GM12878 (cell line): ENCODE results near the gene ZNF407. TPM values are rescaled to one million over a fixed set of nuclear protein-coding genes. Genes with fewer than 3 reads are reported as not detected.

Experiments
- ATAC-seq: fragments of 200-7000 bp; cut with Tn5 transposase; 3 replicates; pipeline ENCODE4 v1.9.1; 2020; ENCODE audit warnings: mild to moderate bottlenecking, moderate library complexity
- BruUV-seq: library from RNA; stranded (reverse); fragments of 400-500 nt; replicated peaks from 2 replicates; lab custom pipeline; 2021; lab: Mats Ljungman, UMichigan
- CTCF ChIA-PET: fragments of 300-600 bp; sonication (Branson Sonifier 250); formaldehyde crosslinking; extraction: SDS; loops from one replicate; lab custom pipeline; 2021; ENCODE audit warnings: inconsistent platforms; lab: Yijun Ruan, JAX
- POLR2A ChIA-PET: fragments of 350-600 bp; formaldehyde crosslinking; extraction: SDS; loops from one replicate; lab custom pipeline; 2021; ENCODE audit warnings: inconsistent platforms; lab: Charles Lee
- RAD21 ChIA-PET: fragments of 300-600 bp; sonication (Branson Sonifier 250); formaldehyde crosslinking; loops from one replicate; lab custom pipeline; 2023; ENCODE audit warnings: antibody characterized with exemption; ENCODE audit not compliant: unreplicated experiment; lab: Charles Lee
- SMC1A ChIA-PET: fragments of 300-600 bp; sonication (Branson Sonifier 250); formaldehyde crosslinking; loops from one replicate; lab custom pipeline; 2023; ENCODE audit not compliant: unreplicated experiment, uncharacterized antibody; lab: Charles Lee
- DNase-seq: peaks from one replicate; pipeline ENCODE4 v3.0.0-alpha.2; 2011; ENCODE audit warnings: low read depth, low spot score
- FAIRE-seq: peaks from 3 replicates; lab custom pipeline; 2011; peaks lifted over from hg19 to GRCh38; lab: Jason Lieb, UNC
- H2AFZ ChIP-seq: 2 replicates; pipeline ENCODE4 v1.6.0; 2011; ENCODE audit warnings: low read depth, low read length, control low read depth; ENCODE audit not compliant: control insufficient read depth
- H3K27ac ChIP-seq: 2 replicates; pipeline ENCODE4 v1.5.1; 2011; ENCODE audit warnings: control low read depth; ENCODE audit not compliant: control insufficient read depth, insufficient read depth
- H3K27me3 ChIP-seq, 2 experiments: replicated peaks in 1 of 2; 2 replicates each; pipeline versions ENCODE4 v1.6.0 to v1.6.1; 2011; ENCODE audit warnings: low read length in 1 of 2; ENCODE audit not compliant: control insufficient read depth in 2 of 2, insufficient read depth in 2 of 2
- H3K36me3 ChIP-seq, 2 experiments: 2 replicates each; pipeline ENCODE4 v1.5.1; 2011; ENCODE audit warnings: low read length in 1 of 2; ENCODE audit not compliant: control insufficient read depth in 2 of 2, insufficient read depth in 2 of 2
- H3K4me1 ChIP-seq: 2 replicates; pipeline ENCODE4 v1.6.1; 2011; ENCODE audit warnings: mild to moderate bottlenecking, low read length, moderate library complexity, mixed read lengths; ENCODE audit not compliant: control insufficient read depth, insufficient read depth
- H3K4me2 ChIP-seq: 2 replicates; pipeline ENCODE4 v1.6.0; 2011; ENCODE audit warnings: control low read depth; ENCODE audit not compliant: control insufficient read depth, insufficient read depth
- H3K4me3 ChIP-seq: fragments of 200-600 bp; sonication (generic); 2 replicates; pipeline ENCODE4 v1.5.1; 2016
- H3K79me2 ChIP-seq: 2 replicates; pipeline ENCODE4 v1.6.0; 2011; ENCODE audit warnings: low read length; ENCODE audit not compliant: control insufficient read depth, insufficient read depth
- H3K9ac ChIP-seq: 2 replicates; pipeline ENCODE4 v1.8.0; 2011; ENCODE audit warnings: low read length, control low read depth, mixed read lengths; ENCODE audit not compliant: control insufficient read depth, insufficient read depth
- H3K9me3 ChIP-seq: replicated peaks from 3 replicates; pipeline ENCODE4 v1.5.1; 2011; ENCODE audit warnings: mild to moderate bottlenecking, low read length; ENCODE audit not compliant: control insufficient read depth, insufficient read depth
- H4K20me1 ChIP-seq: 2 replicates; pipeline ENCODE4 v1.6.0; 2011; ENCODE audit not compliant: control insufficient read depth, insufficient read depth
- HCFC1 ChIP-seq: fragments of 150-350 bp; IDR thresholded peaks from 2 replicates; pipeline ENCODE4 v1.6.1; 2014; ENCODE audit warnings: low read length
- JUND ChIP-seq: IDR thresholded peaks from 2 replicates; pipeline ENCODE4 v1.6.1; 2012; ENCODE audit warnings: low read depth, mild to moderate bottlenecking, low read length, improper control_type of control experiment, moderate library complexity
- NFXL1 ChIP-seq: fragments of 450-650 bp; IDR thresholded peaks from 2 replicates; pipeline ENCODE4 v1.6.1; 2017; ENCODE audit warnings: antibody characterized with exemption, mild to moderate bottlenecking, borderline replicate concordance
- PAX5 ChIP-seq: IDR thresholded peaks from 2 replicates; pipeline ENCODE4 v1.6.1; 2011; ENCODE audit warnings: low read depth, low read length, borderline replicate concordance
- SMARCA5 ChIP-seq: fragments of 450-650 bp; IDR thresholded peaks from 2 replicates; pipeline ENCODE4 v1.6.1; 2017; ENCODE audit warnings: mild to moderate bottlenecking
- ZNF592 ChIP-seq: fragments of 450-650 bp; IDR thresholded peaks from 2 replicates; pipeline ENCODE4 v1.6.1; 2017; ENCODE audit warnings: mild to moderate bottlenecking, moderate library complexity
- WGBS: methylation state at CpG from one replicate; pipeline ENCODE4 v1.1.6; 2016; ENCODE audit warnings: low lambda C conversion rate; ENCODE audit not compliant: insufficient replicate concordance, insufficient coverage; ENCODE audit errors: missing lambda C conversion rate; 5-methylcytosine and 5-hydroxymethylcytosine counted together
- in situ Hi-C: fragments of 300-500 bp; cut with MboI; formaldehyde crosslinking; loops from 9 replicates; pipeline ENCODE4 v1.14.3; 2018; ENCODE audit warnings: mixed read lengths
- intact Hi-C: fragments of 100-400 bp; cut with micrococcal nuclease; formaldehyde crosslinking; loops from one replicate; pipeline ENCODE4 v1.14.2; 2022; ENCODE audit not compliant: unreplicated experiment
- polyA plus RNA-seq, 11 experiments: library from polyadenylated mRNA; depleted of rRNA in 4 of 11; unstranded in 6 of 11; stranded (reverse) in 5 of 11; fragments of >200 nt; fragmentation: Nextera tagmentation in 4 of 11; fragmentation: Illumina TruSeq in 1 of 11; extraction: Ambion mirVana in 4 of 11; extraction: Trizol in 1 of 11; gene quantifications; 1 replicate in 1 of 11; 2 replicates in 10 of 11; pipeline versions ENCODE4 v1.2.1 to v1.2.3, GENCODE V29; 2011 to 2016; ENCODE audit warnings: inconsistent platforms in 2 of 11, missing spikeins in 2 of 11, low read depth in 1 of 11
- total RNA-seq, 4 experiments: library from RNA; depleted of rRNA in 3 of 4; stranded (reverse); fragments of >200 nt in 3 of 4; fragmentation: Illumina TruSeq in 1 of 4; extraction: Trizol in 1 of 4; gene quantifications; 2 replicates each; pipeline versions ENCODE4 v1.2.1 to v1.2.3, GENCODE V29; 2013 to 2021
- TF ChIP-seq, protein P1 (sequence below), 3 experiments: IDR thresholded peaks in 2 of 3; conservative IDR thresholded peaks in 1 of 3; 2 replicates each; pipeline ENCODE4 v1.5.1; 2011; ENCODE audit warnings: low read depth in 3 of 3, low read length in 3 of 3, mild to moderate bottlenecking in 3 of 3, control low read depth in 2 of 3, moderate library complexity in 2 of 3, inconsistent platforms in 1 of 3, mixed read lengths in 1 of 3; ENCODE audit not compliant: control insufficient read depth in 2 of 3, insufficient read depth in 1 of 3; ENCODE audit errors: extremely low read depth in 1 of 3
- TF ChIP-seq, protein P2 (sequence below): fragments of 450-650 bp; IDR thresholded peaks from 2 replicates; pipeline ENCODE4 v1.6.1; 2017; ENCODE audit warnings: low read depth, mild to moderate bottlenecking, moderate library complexity
- TF ChIP-seq, protein P3 (sequence below): IDR thresholded peaks from 2 replicates; pipeline ENCODE4 v1.6.1; 2012; ENCODE audit warnings: improper control_type of control experiment, low read depth, low read length; ENCODE audit not compliant: insufficient replicate concordance

The ZNF407 gene
- total and polyA plus RNA-seq, 10 of the 15 experiments (the other 5 are each of a cell fraction or from before 2014, with no cell fraction given), result 0.69 to 11.6 (median 5.3) TPM

DNA sequence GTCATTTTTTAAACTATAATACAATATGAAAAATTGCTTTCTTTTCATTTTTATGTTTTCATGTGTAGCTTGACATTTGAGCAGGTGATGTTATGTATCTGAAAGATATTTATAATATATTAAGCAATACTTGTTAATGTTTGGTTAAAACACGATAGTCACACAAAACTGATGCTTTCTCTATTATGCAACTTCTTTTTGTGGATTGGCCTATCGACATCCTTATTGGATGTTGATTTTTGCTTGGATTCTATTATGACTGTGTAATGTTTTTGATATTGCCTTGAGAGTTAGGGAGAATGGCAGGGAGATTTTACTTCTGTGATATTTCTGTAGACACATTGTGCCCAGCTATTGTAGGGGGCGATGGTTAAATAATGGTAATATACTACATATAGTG, 128.0 kb downstream of the ZNF407 start (continued):
- TF ChIP-seq, protein P1, sequence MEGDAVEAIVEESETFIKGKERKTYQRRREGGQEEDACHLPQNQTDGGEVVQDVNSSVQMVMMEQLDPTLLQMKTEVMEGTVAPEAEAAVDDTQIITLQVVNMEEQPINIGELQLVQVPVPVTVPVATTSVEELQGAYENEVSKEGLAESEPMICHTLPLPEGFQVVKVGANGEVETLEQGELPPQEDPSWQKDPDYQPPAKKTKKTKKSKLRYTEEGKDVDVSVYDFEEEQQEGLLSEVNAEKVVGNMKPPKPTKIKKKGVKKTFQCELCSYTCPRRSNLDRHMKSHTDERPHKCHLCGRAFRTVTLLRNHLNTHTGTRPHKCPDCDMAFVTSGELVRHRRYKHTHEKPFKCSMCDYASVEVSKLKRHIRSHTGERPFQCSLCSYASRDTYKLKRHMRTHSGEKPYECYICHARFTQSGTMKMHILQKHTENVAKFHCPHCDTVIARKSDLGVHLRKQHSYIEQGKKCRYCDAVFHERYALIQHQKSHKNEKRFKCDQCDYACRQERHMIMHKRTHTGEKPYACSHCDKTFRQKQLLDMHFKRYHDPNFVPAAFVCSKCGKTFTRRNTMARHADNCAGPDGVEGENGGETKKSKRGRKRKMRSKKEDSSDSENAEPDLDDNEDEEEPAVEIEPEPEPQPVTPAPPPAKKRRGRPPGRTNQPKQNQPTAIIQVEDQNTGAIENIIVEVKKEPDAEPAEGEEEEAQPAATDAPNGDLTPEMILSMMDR (IDR thresholded peaks at IDR 0.05 in 2 of 3, conservative IDR thresholded peaks at IDR 0.05 in 1 of 3; ENCODE audit: control insufficient read depth in 2 of 3, extremely low read depth in 1 of 3, insufficient read depth in 1 of 3, low read depth in 3 of 3, low read length in 3 of 3), result no peak
- TF ChIP-seq SMARCA5, result no peak

DNA sequence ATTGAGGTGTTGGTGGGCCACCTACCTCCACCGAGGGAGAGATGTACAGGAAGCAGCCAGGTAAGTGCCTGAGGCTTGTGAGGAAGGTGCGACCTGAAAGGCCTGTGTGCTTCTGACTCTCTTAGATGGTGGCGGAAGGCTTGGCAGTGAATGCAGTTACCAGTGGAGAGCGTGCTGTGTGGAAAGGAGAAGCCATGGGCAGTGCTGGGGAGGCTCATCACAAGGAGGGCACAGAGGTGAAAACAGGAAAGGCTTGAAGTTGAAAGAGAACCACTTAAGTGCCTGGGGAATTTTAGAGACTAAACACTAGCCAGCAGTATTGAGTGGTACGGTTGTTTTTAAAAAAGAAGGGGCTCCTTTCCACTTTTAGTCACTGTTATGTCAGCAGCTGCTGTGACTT, 130.9 kb downstream of the ZNF407 start:
- H2AFZ ChIP-seq, result no peak overlapping the region
- no peak overlapping the region for H3K9ac ChIP-seq
- H4K20me1 ChIP-seq, result no peaks in the 10 kb centered on the region
- H3K27me3 ChIP-seq, result no peaks in the 10 kb centered on the region
- H3K36me3 ChIP-seq, result peaks cover 0 to 6% of the 10 kb centered on the region in 2 experiments; a peak in 1 of 4 replicates
- ChIA-PET SMC1A (interaction anchor here (0.7 kb wide), 1 partner anchor 31 kb away, joined by 4 read pairs; no protein-coding TSS in a partner anchor), CTCF (interaction anchor here (0.7 kb wide), 1 partner anchor 22 kb away, joined by 4 read pairs; no protein-coding TSS in a partner anchor), RAD21 (no interaction called here), POLR2A (no interaction called here)
- FAIRE-seq (no peak), ATAC-seq (no peak), DNase-seq (no peak)
- no TSS peak for BruUV-seq
- H3K79me2 ChIP-seq, result no peaks in the 10 kb centered on the region
- H3K4me3 ChIP-seq, result no peak overlapping the region
- H3K4me1 ChIP-seq, result no peaks in the 10 kb centered on the region
- intact Hi-C loops, result no loop called here
- in situ Hi-C loops, result no loop called here
- 80% methylated on average over 5 of the region's 5 CpGs for WGBS
- H3K9me3 ChIP-seq, result no peaks in the 10 kb centered on the region
- no peak overlapping the region for H3K27ac ChIP-seq
- H3K4me2 ChIP-seq, result no peak overlapping the region
- TF ChIP-seq PAX5 (no peak), ZNF592 (no peak), HCFC1 (no peak), NFXL1 (no peak), JUND (no peak)
- TF ChIP-seq, protein P2, sequence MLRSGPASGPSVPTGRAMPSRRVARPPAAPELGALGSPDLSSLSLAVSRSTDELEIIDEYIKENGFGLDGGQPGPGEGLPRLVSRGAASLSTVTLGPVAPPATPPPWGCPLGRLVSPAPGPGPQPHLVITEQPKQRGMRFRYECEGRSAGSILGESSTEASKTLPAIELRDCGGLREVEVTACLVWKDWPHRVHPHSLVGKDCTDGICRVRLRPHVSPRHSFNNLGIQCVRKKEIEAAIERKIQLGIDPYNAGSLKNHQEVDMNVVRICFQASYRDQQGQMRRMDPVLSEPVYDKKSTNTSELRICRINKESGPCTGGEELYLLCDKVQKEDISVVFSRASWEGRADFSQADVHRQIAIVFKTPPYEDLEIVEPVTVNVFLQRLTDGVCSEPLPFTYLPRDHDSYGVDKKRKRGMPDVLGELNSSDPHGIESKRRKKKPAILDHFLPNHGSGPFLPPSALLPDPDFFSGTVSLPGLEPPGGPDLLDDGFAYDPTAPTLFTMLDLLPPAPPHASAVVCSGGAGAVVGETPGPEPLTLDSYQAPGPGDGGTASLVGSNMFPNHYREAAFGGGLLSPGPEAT, result no peak
- TF ChIP-seq, protein P3, sequence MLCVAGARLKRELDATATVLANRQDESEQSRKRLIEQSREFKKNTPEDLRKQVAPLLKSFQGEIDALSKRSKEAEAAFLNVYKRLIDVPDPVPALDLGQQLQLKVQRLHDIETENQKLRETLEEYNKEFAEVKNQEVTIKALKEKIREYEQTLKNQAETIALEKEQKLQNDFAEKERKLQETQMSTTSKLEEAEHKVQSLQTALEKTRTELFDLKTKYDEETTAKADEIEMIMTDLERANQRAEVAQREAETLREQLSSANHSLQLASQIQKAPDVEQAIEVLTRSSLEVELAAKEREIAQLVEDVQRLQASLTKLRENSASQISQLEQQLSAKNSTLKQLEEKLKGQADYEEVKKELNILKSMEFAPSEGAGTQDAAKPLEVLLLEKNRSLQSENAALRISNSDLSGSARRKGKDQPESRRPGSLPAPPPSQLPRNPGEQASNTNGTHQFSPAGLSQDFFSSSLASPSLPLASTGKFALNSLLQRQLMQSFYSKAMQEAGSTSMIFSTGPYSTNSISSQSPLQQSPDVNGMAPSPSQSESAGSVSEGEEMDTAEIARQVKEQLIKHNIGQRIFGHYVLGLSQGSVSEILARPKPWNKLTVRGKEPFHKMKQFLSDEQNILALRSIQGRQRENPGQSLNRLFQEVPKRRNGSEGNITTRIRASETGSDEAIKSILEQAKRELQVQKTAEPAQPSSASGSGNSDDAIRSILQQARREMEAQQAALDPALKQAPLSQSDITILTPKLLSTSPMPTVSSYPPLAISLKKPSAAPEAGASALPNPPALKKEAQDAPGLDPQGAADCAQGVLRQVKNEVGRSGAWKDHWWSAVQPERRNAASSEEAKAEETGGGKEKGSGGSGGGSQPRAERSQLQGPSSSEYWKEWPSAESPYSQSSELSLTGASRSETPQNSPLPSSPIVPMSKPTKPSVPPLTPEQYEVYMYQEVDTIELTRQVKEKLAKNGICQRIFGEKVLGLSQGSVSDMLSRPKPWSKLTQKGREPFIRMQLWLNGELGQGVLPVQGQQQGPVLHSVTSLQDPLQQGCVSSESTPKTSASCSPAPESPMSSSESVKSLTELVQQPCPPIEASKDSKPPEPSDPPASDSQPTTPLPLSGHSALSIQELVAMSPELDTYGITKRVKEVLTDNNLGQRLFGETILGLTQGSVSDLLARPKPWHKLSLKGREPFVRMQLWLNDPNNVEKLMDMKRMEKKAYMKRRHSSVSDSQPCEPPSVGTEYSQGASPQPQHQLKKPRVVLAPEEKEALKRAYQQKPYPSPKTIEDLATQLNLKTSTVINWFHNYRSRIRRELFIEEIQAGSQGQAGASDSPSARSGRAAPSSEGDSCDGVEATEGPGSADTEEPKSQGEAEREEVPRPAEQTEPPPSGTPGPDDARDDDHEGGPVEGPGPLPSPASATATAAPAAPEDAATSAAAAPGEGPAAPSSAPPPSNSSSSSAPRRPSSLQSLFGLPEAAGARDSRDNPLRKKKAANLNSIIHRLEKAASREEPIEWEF, result no peak
